Fibroblast of villous mesenchyme (primary cell): ENCODE data around the gene MACIR. TPM values are rescaled to one million over a fixed set of nuclear protein-coding genes. Genes with fewer than 3 reads are reported as not detected.

Experiments
- DNase-seq: peaks from one replicate; pipeline ENCODE4 v3.0.0-alpha.2; 2010; ENCODE audit warnings: low read depth
- H3K4me3 ChIP-seq: 2 replicates; pipeline ENCODE4 v1.5.1; 2011; ENCODE audit warnings: low read depth, mild to moderate bottlenecking, low read length
- CTCF ChIP-seq: IDR thresholded peaks from 2 replicates; pipeline ENCODE4 v1.5.1; 2012; ENCODE audit warnings: low read depth, mild to moderate bottlenecking, low read length; ENCODE audit not compliant: insufficient read depth
- total RNA-seq: library from RNA; depleted of rRNA; stranded (reverse); fragments of >200 nt; gene quantifications from 2 replicates; pipeline ENCODE4 v1.2.3, GENCODE V29; 2012

Gene MACIR
- total RNA-seq, 1 donor = 31.5 TPM

DNA sequence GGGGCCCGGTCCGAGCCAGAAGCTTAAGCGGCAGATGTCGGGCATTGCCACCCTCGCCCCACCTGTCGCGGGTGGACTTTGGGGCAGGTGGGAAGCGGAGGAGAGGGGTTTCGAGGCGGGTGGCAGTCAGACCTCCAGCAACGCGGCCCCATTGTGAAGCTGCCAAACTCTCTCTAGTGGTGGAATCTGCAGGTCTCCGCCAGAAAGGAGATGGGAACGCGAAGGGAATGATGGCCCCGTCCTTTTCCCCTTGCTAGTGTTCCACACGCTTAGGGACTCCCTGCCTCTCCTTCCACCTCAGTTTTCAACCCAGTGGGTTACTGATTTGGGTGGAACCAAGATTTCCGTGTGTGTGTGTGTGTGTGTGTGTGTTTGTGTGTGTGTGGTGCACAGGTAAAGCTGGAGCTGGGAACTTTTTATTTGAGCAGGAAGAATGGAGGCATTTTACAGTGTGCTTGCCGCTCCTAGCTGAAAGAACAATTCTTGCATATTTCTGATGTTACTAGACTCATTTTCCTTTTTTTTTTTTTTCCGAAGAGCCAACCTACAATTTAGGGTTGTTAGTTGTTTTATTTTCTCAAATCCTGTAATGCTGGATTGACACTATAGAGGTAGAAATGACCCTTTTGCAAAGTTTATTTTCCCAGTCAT, 1.3 kb downstream of the MACIR start:
- TF ChIP-seq CTCF = no peak
- H3K4me3 ChIP-seq = peak overlapping the region; percentile 83
- DNase-seq = peak; percentile 27

DNA sequence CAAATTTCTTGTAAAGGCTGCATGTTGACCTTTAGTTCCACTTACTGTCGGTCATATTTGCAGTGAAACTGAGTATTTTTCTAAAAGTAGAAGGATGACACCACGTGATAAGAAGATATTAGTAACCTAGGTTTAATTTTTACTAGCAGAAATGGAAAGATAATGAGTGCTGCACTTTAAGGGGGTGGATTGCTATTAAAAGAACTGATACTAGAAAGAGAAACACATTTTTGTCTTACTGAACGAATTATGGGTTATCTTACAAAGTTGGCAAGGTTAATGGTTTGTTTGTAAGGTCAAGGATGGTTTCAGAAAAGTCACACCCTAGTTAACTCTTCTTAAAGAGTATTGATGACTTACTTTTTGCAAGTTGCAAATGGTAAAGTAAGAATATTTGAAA, 2.4 kb downstream of the MACIR start:
- peak overlapping the region; percentile 83 for H3K4me3 ChIP-seq
- no peak for DNase-seq
- TF ChIP-seq CTCF = no peak

DNA sequence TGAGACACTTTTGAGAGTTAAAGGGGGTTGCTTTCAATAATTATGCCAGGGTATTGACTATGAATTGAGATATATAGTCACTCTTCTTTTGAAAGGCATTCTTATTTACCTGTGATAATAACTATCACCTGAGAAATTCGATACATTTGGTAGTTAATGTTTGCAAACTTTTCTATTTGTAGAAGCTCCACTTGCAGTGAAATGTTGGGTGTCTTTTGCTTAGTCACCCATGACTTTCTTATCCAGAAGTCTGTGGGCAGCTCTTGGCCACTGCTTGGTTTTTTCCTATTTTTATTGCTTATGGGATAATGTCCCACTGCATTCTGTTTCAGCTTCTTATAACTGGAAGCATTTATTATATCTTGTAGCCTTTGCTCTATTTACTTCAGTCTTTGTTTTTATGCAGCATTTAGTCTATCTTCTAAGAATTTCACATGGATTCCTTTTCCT, 3.9 kb downstream of the MACIR start:
- H3K4me3 ChIP-seq = no peak overlapping the region

DNA sequence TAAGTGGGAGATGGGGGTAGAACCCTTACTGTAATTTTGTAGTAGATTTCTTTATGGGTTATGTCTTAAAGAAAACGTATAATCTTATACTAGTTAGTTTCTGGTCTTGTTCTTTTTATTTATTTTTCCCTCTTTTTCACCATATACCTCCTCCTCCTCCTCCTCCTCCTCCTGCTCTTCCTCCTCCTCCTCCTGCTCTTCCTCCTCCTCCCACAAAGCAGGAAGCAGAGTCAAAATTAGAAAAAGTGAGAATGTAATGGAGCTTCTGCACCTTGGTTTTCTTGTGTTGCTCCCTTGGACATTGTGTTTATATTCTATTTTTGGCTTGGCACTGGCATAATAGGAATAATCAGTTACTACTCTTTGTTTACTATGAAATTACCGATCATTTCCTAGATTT, 4.5 kb downstream of the MACIR start:
- no peak for TF ChIP-seq CTCF
- no peak for DNase-seq
- H3K4me3 ChIP-seq = no peak overlapping the region

More for the DNA sequence above, 3.9 kb downstream of the MACIR start:
- no peak for DNase-seq
- TF ChIP-seq CTCF = no peak

- no peak for TF ChIP-seq CTCF
- DNase-seq = no peak
- H3K4me3 ChIP-seq = no peak overlapping the region
Observed at GRCh38 chr5:103264508-103264907, 5.9 kb downstream of the MACIR start.

DNA sequence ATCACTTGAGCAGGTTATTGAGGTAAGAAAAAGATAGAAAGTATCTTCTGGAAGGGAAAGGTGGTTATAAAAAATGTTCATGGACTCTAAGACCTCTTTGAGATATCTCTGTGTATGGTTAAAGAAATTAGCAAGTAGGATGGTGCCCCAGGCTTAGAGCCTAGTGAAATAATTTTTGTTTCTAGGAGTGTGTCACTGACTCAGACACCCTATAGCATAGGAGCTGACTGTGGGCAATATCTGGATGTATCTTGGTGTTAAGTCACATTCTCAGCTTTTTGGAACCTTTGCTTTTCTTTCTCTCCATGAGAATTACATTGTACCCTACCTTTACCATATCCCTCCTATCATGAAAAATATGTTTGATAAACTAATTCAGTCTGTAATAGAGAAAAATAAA, 12.0 kb downstream of the MACIR start:
- no peak overlapping the region for H3K4me3 ChIP-seq
- no peak for DNase-seq
- no peak for TF ChIP-seq CTCF
